CD4-positive, alpha-beta T cell treated with Interleukin-17A for 4 hours (primary cell): ENCODE measurements around the gene TFIP11.

Experiments used
- DNase-seq: peaks from one replicate; pipeline ENCODE4 v3.0.0-alpha.2; 2020; ENCODE audit warnings: mixed read lengths

Gene TFIP11

GRCh38 chr22:26502688-26503561, 9.3 kb downstream of the TFIP11 start:
- DNase-seq, result peak; percentile 63

GRCh38 chr22:26501996-26502395, 10.3 kb downstream of the TFIP11 start:
- no peak for DNase-seq

GRCh38 chr22:26499188-26499703, 13.0 kb downstream of the TFIP11 start:
- DNase-seq, result no peak

- no peak for DNase-seq
These were observed 15.8 kb downstream of the TFIP11 start for GRCh38 chr22:26496456-26496855.

GRCh38 chr22:26494506-26494905, 17.8 kb downstream of the TFIP11 start:
- no peak for DNase-seq

GRCh38 chr22:26492220-26492619, 20.1 kb downstream of the TFIP11 start:
- DNase-seq, result no peak

GRCh38 chr22:26489447-26490036, 22.7 kb downstream of the TFIP11 start:
- DNase-seq, result no peak

GRCh38 chr22:26487996-26488395, 24.3 kb downstream of the TFIP11 start:
- DNase-seq, result no peak

GRCh38 chr22:26486394-26486793, 25.9 kb downstream of the TFIP11 start:
- no peak for DNase-seq

GRCh38 chr22:26485806-26486390, 26.4 kb downstream of the TFIP11 start:
- no peak for DNase-seq

- no peak for DNase-seq
These were observed 27.3 kb downstream of the TFIP11 start for GRCh38 chr22:26485013-26485412.

GRCh38 chr22:26484360-26484706, 27.9 kb downstream of the TFIP11 start:
- no peak for DNase-seq

- peak; percentile 95 for DNase-seq
These were observed 28.6 kb downstream of the TFIP11 start, which contains the start of the genes HPS4 and SRRD for GRCh38 chr22:26483439-26484359. TSS of gene HPS4 (minus strand) at chr22:26483783. CDS start at chr22:26481762, 2,021 bp downstream. TSS of gene SRRD (plus strand) at chr22:26483877. CDS start at chr22:26483891, 14 bp downstream.

GRCh38 chr22:26483043-26483438, 29.2 kb downstream of the TFIP11 start:
- no peak for DNase-seq

GRCh38 chr22:26482161-26482560, 30.1 kb downstream of the TFIP11 start:
- DNase-seq, result no peak

- no peak for DNase-seq
These were observed 30.6 kb downstream of the TFIP11 start for GRCh38 chr22:26481694-26482093.

- no peak for DNase-seq
These were observed 31.1 kb downstream of the TFIP11 start for GRCh38 chr22:26481112-26481693.

GRCh38 chr22:26480611-26480932, 31.7 kb downstream of the TFIP11 start:
- no peak for DNase-seq

GRCh38 chr22:26479792-26480610, 32.3 kb downstream of the TFIP11 start:
- DNase-seq, result no peak

- DNase-seq, result no peak
These were observed 33.1 kb downstream of the TFIP11 start for GRCh38 chr22:26479043-26479791.

- no peak for DNase-seq
These were observed 34.9 kb downstream of the TFIP11 start for GRCh38 chr22:26477341-26477731.
